ENCODE data around the gene HMOX2.

HMOX2 gene

DNA sequence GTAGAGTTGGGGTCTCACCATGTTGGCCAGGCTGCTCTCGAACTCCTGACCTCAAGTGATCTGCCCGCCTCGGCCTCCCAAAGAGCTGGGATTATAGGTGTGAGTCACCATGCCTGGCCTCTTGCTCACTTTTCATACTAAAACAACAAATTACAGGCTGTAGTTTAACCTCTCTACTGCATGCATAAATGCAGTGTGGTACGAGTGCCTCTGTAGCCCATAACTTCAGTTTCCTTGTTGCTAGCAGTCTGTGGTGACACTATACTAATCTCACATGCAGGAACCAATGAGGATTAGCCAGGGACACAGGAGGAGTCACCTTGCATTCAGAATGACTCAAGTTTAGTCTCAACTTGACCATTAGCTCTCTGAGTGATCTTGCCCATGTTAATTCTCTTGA is 20.1 kb downstream of the HMOX2 start:
- no peak for FAIRE-seq
- DNase-seq (ENCODE audit: insufficient read length, low spot score): no peak
- TF ChIP-seq TAF1 (IDR thresholded peaks at IDR 0.05; ENCODE audit: low read depth, low read length) (no peak), POLR2A (IDR thresholded peaks at IDR 0.05; ENCODE audit: low read depth, low read length) (no peak), SPI1 (IDR thresholded peaks at IDR 0.05; ENCODE audit: low read depth, low read length) (no peak), POU2F2 (IDR thresholded peaks at IDR 0.05; ENCODE audit: low read depth, low read length) (no peak), POLR2AphosphoS5 (IDR thresholded peaks at IDR 0.05; ENCODE audit: low read depth, low read length) (no peak), PAX5 (IDR thresholded peaks at IDR 0.05; ENCODE audit: insufficient read depth, low read length, severe bottlenecking) (no peak)

GRCh38 chr16:4498546-4499195 is 22.5 kb downstream of the HMOX2 start:
- no peak for TF ChIP-seq SPI1 (IDR thresholded peaks at IDR 0.05; ENCODE audit: low read depth, low read length)
- no peak for TF ChIP-seq POLR2A (IDR thresholded peaks at IDR 0.05; ENCODE audit: low read depth, low read length)
- TF ChIP-seq POU2F2 (IDR thresholded peaks at IDR 0.05; ENCODE audit: low read depth, low read length): no peak
- DNase-seq (ENCODE audit: insufficient read length, low spot score): no peak
- FAIRE-seq: no peak

- no peak for TF ChIP-seq POU2F2 (IDR thresholded peaks at IDR 0.05; ENCODE audit: low read depth, low read length)
- TF ChIP-seq POLR2A (IDR thresholded peaks at IDR 0.05; ENCODE audit: low read depth, low read length): no peak
- no peak for TF ChIP-seq TAF1 (IDR thresholded peaks at IDR 0.05; ENCODE audit: low read depth, low read length)
- DNase-seq (ENCODE audit: insufficient read length, low spot score): no peak
- FAIRE-seq: no peak
Measured at GRCh38 chr16:4499196-4499555, 23.0 kb downstream of the HMOX2 start.

DNA sequence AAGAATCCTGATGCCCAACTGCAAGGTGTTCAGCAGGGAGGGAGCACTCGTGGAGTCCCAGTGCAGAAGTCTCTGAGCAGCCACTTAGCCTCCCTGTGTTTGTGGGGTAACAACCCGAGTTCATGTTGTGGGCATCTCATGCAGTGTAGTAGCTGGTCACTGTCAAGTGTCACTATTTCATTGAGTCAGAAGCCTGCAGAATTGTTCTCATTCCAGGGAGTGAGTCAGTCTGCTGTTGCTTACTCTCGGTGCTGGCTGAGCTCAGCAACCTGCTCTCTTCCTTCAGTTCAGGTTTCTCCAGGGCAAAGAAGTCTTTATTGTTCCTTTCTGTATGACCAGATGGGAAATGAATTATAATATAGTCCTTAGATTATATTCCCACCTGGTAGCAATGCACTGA is 24.1 kb downstream of the HMOX2 start:
- FAIRE-seq: no peak
- DNase-seq (ENCODE audit: insufficient read length, low spot score): no peak
- no peak for TF ChIP-seq PAX5 (IDR thresholded peaks at IDR 0.05; ENCODE audit: insufficient read depth, low read length, severe bottlenecking)

- DNase-seq (ENCODE audit: insufficient read length, low spot score): no peak
- TF ChIP-seq TAF1 (IDR thresholded peaks at IDR 0.05; ENCODE audit: low read depth, low read length) (no peak), POU2F2 (IDR thresholded peaks at IDR 0.05; ENCODE audit: low read depth, low read length) (no peak), POLR2A (IDR thresholded peaks at IDR 0.05; ENCODE audit: low read depth, low read length) (no peak), PAX5 (IDR thresholded peaks at IDR 0.05; ENCODE audit: insufficient read depth, low read length, severe bottlenecking) (no peak), POLR2AphosphoS5 (IDR thresholded peaks at IDR 0.05; ENCODE audit: low read depth, low read length) (no peak), SPI1 (IDR thresholded peaks at IDR 0.05; ENCODE audit: low read depth, low read length) (no peak)
- no peak for FAIRE-seq
Measured at GRCh38 chr16:4501071-4501478, 24.9 kb downstream of the HMOX2 start.

DNA sequence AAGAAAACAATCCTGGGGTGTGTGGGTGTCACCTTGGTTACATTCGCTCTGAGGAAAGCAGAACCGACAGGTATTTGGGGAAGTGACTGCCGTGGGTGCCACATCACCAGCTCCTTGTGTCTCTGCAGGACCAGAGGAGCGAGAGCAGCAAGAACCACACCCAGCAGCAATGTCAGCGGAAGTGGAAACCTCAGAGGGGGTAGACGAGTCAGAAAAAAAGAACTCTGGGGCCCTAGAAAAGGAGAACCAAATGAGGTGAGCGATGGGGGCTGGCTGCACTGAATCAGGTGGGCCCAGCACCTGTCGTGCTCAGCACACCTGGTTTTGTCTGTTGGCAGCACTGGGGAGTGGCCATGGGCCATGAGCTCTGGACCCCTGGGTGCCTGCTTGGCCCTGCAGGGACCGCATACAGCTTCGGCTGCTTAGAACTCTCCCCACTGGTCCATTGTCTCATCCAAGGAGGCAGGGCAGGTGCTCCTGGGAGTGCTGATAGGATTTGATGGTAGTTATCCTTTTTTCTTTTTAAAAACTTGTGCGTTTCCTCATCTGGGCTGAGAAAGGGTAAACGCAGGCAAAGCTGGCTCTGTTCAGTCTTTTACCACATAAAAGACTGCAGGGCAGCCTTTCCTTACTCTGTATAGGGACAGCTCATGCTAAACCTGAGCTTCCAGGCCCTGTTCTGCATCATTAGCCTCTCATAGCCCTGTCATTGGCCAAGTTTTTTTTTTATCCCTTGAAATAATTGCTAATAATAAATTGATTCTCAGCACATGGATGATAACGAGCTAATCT is 29.4 kb downstream of the HMOX2 start:
- peak; percentile 93 for TF ChIP-seq SPI1 (IDR thresholded peaks at IDR 0.05; ENCODE audit: low read depth, low read length)
- TF ChIP-seq PAX5 (IDR thresholded peaks at IDR 0.05; ENCODE audit: insufficient read depth, low read length, severe bottlenecking): no peak
- FAIRE-seq (peak; percentile 93), DNase-seq (ENCODE audit: insufficient read length, low spot score) (peak; percentile 73)

DNA sequence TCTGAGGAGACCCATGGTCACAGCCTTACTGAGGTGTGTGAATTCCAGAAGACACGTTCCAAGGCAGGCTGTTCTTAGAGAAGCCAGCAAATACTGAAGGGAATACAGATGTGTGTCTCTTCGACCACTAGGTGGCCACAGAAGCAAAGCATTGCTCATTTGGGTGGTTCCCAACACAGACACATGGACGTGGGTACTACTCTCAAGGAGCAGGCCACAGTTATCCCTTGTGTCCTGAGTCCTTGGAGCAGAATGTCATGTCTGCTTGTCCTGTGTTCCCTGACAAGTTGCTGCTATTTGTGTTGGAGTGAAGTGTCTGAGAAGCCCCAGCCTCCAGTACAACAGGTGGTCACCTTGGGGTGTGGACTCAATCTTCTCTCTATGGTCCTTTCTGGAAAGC is 30.3 kb downstream of the HMOX2 start:
- TF ChIP-seq POLR2A (IDR thresholded peaks at IDR 0.05; ENCODE audit: low read depth, low read length) (no peak), PAX5 (IDR thresholded peaks at IDR 0.05; ENCODE audit: insufficient read depth, low read length, severe bottlenecking) (no peak), POLR2AphosphoS5 (IDR thresholded peaks at IDR 0.05; ENCODE audit: low read depth, low read length) (no peak), TAF1 (IDR thresholded peaks at IDR 0.05; ENCODE audit: low read depth, low read length) (no peak), SPI1 (IDR thresholded peaks at IDR 0.05; ENCODE audit: low read depth, low read length) (no peak), POU2F2 (IDR thresholded peaks at IDR 0.05; ENCODE audit: low read depth, low read length) (no peak)
- peak; percentile 44 for DNase-seq (ENCODE audit: insufficient read length, low spot score)
- peak; percentile 98 for FAIRE-seq

- FAIRE-seq (no peak), DNase-seq (ENCODE audit: insufficient read length, low spot score) (no peak)
- TF ChIP-seq TAF1 (IDR thresholded peaks at IDR 0.05; ENCODE audit: low read depth, low read length): no peak
- no peak for TF ChIP-seq POLR2AphosphoS5 (IDR thresholded peaks at IDR 0.05; ENCODE audit: low read depth, low read length)
- no peak for TF ChIP-seq POU2F2 (IDR thresholded peaks at IDR 0.05; ENCODE audit: low read depth, low read length)
- TF ChIP-seq SPI1 (IDR thresholded peaks at IDR 0.05; ENCODE audit: low read depth, low read length): no peak
- TF ChIP-seq POLR2A (IDR thresholded peaks at IDR 0.05; ENCODE audit: low read depth, low read length): no peak
- no peak for TF ChIP-seq PAX5 (IDR thresholded peaks at IDR 0.05; ENCODE audit: insufficient read depth, low read length, severe bottlenecking)
Measured at GRCh38 chr16:4507588-4508345, 31.6 kb downstream of the HMOX2 start.

DNA sequence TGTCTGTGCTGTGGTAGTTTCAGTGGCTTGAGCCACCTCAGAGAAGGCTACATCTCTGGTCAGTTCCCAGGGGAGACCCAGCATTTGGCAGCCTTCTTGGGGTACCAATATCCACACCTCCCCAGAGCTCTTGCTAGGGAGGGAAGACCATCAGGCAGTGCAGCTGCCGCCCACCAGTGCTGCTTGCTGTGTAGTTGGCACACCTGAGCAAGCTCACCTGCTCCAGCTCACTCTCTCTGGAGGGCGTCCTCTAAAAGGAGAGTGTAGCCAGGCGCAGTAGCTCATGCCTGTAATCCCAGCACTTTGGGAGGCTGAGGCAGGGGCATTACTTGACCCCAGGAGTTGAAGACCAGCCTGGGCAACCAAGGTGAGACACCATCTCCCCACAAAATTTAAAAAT is 32.6 kb downstream of the HMOX2 start:
- no peak for DNase-seq (ENCODE audit: insufficient read length, low spot score)
- no peak for FAIRE-seq
- TF ChIP-seq PAX5 (IDR thresholded peaks at IDR 0.05; ENCODE audit: insufficient read depth, low read length, severe bottlenecking) (no peak), TAF1 (IDR thresholded peaks at IDR 0.05; ENCODE audit: low read depth, low read length) (no peak), SPI1 (IDR thresholded peaks at IDR 0.05; ENCODE audit: low read depth, low read length) (no peak), POLR2A (IDR thresholded peaks at IDR 0.05; ENCODE audit: low read depth, low read length) (no peak), POLR2AphosphoS5 (IDR thresholded peaks at IDR 0.05; ENCODE audit: low read depth, low read length) (no peak), POU2F2 (IDR thresholded peaks at IDR 0.05; ENCODE audit: low read depth, low read length) (no peak)

DNA sequence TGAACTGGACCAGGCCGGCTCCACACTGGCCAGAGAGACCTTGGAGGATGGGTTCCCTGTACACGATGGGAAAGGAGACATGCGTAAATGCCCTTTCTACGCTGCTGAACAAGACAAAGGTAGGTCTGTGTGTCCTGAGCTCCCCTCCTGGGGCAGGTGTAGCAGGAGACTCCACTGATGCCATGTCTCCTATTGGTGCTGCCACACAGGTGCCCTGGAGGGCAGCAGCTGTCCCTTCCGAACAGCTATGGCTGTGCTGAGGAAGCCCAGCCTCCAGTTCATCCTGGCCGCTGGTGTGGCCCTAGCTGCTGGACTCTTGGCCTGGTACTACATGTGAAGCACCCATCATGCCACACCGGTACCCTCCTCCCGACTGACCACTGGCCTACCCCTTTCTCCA is 33.2 kb downstream of the HMOX2 start:
- no peak for FAIRE-seq
- no peak for TF ChIP-seq SPI1 (IDR thresholded peaks at IDR 0.05; ENCODE audit: low read depth, low read length)
- no peak for TF ChIP-seq POU2F2 (IDR thresholded peaks at IDR 0.05; ENCODE audit: low read depth, low read length)
- no peak for TF ChIP-seq TAF1 (IDR thresholded peaks at IDR 0.05; ENCODE audit: low read depth, low read length)
- no peak; the same call in 1 of the 2 replicates for TF ChIP-seq POLR2AphosphoS5 (IDR thresholded peaks at IDR 0.05; ENCODE audit: low read depth, low read length)
- TF ChIP-seq POLR2A (IDR thresholded peaks at IDR 0.05; ENCODE audit: low read depth, low read length): no peak
- no peak for TF ChIP-seq PAX5 (IDR thresholded peaks at IDR 0.05; ENCODE audit: insufficient read depth, low read length, severe bottlenecking)
- no peak for DNase-seq (ENCODE audit: insufficient read length, low spot score)
